H54 (cell line): ENCODE measurements around the gene CCSER1.

Experiments used
- DNase-seq: peaks from one replicate; pipeline ENCODE4 v3.0.0; 2011; ENCODE audit warnings: low spot score, mixed read lengths; ENCODE audit not compliant: insufficient read length
- FAIRE-seq: peaks from 3 replicates; lab custom pipeline; 2011; peaks lifted over from hg19 to GRCh38; lab: Jason Lieb, UNC
- POLR2A ChIP-seq: IDR thresholded peaks from 2 replicates; pipeline ENCODE4 v1.6.1; 2011; ENCODE audit warnings: low read depth, mild to moderate bottlenecking, low read length

The CCSER1 gene

DNA sequence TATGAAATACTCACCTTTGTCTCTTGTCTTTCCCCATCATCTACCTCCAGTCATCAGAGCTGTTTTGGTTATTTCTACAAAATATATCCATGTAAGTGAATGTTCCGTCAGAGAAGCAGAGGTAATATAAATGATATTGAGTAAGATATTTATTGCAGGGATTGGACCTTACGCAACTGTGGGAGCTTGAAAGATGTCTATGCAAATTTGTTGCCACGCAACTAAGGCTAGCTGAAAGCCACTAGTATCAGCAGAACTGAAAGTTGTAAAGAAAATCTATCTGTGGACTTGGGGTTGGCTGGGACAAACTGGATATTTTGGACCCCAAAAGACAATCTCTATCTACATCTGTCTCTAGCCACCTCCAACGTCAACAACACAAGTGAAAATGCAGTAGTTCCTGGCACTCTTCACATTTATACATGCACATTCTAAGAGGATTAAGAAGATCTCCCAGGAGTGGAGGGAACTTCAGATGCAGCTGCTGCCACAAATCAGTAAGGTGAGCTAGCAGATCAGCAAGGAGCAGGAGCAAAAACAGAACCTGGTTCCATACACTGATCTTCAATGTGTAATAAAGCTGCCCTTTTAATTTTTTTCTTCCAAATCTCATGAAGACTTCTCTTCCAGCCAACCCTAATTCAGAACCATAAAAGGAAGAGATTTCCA lies 8.5 kb upstream of the CCSER1 start:
- FAIRE-seq = no peak
- DNase-seq = no peak
- TF ChIP-seq POLR2A = no peak

DNA sequence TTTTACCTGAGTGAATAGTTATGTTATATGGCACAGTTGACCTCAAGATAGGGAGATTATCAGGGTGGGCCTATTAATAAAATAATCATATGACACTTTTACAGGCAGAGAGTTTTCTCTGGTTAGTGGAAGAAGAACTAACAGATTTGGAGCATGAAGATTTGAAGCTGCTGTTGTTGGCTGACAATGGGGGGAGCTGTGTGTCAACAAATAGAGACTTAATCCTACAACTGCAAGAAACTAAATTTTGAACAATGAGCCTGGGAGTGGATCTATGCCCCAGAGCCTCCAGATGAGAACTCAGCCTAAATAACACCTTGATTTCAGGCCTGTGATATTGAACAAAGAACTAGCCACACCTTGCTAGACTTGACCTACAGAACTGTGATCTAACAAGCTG lies 7.2 kb upstream of the CCSER1 start:
- DNase-seq = no peak
- no peak for FAIRE-seq
- no peak for TF ChIP-seq POLR2A

DNA sequence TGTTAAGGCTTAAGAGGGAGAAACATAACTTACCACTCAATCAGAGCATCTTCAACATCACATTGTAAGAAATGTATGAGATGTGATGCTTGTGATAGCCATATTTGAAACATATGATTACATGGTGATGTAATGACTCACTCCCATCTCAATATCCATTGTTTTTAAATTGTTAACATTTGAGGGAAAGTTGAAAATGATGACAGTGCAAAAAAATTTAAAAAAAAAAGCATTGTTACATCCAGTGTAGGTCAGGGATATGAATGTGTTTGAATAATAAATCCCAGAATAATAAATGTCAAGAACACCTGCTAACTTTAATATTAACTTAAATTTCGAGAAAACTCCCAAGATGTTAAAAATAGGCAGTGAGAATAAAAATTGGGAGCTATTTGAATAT lies 6.4 kb upstream of the CCSER1 start:
- TF ChIP-seq POLR2A = no peak
- no peak for DNase-seq
- no peak for FAIRE-seq

DNA sequence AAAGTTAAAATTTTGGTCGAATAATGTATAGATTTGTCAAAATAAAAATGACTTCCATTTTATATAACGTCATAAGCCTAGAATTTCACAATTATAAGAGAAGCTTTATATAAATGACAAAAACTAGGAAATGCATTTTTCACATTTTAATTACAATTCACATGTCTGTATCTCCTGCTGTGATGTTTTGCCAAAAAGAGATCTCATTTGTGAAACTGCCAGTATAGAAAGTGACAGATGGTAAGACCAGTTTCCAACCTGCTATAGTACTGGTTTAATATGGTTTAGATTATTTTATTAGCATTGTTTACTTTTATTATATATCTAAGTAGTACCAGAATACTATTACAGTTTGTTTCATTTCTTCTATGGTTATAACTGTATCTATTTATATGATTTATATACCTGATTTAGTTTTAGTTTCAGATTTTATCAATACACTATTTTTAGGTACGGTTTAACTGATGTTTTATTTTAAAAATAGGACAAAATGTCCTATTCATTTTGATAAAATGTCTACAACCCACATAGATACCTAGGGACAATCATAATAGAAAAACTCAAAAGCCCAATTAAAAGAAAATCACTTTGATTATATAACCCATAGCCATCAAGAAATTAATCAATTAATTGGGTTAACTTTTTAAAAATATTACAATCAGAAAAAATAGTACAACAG lies 5.4 kb upstream of the CCSER1 start:
- DNase-seq (no peak), FAIRE-seq (no peak)
- no peak for TF ChIP-seq POLR2A

DNA sequence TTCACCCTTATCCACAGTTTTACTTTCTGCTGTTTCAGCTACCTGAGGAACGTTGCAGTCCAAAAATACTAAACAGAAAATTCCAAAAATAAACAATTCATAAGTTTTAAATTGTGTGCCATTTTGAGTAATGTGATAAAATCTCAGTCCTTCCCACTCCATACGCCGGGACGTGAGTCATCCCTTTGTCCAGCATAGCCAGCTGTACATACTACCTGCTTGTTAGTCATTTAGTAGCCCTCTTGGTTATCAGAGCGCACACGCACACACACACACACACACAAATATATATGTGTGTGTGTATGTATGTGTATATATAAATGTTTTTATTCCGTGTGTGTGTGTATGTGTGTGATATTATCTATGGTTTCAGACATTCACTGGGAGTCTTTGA lies 4.8 kb upstream of the CCSER1 start:
- no peak for TF ChIP-seq POLR2A
- FAIRE-seq = no peak
- DNase-seq = no peak

DNA sequence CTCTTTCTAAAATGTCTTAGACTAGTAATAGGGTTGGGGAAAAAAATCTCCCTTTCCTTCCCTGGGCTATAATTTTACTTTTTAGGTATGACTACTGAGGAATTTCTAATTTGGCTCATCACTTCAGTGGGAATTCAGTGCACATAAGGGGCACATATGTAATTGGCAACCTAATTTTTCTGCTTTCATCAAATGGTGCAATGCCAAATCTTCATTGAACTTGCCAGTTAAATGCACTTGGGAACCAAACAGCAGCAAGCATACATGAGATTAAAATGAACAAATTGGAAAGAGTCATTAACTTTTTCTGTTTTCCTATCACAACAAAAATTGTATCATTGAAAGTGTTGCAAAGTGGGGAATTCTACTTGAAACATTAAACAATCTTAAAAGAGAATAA lies 2.9 kb upstream of the CCSER1 start:
- no peak for TF ChIP-seq POLR2A
- DNase-seq = no peak
- FAIRE-seq = no peak

DNA sequence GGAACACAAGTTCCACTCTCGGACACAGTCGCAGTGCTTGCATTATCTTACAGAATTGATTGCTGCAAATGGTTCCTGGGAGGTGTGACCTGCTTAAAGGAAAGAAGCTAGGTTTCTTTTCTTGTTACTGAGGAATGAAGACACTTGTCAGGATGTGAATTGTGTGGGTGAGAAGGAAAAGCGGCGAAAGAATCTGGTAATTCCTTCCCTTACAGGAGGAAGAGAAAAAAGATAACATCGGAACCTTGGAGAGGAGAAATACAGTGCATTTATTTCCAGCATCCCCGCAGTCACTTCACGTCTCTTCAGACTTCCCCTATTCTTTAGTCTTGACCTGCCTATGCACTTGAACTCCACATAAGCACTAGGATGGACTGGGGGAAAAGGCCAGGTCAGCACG lies 389 bp upstream of the CCSER1 start:
- FAIRE-seq (no peak), DNase-seq (no peak)
- TF ChIP-seq POLR2A = no peak

DNA sequence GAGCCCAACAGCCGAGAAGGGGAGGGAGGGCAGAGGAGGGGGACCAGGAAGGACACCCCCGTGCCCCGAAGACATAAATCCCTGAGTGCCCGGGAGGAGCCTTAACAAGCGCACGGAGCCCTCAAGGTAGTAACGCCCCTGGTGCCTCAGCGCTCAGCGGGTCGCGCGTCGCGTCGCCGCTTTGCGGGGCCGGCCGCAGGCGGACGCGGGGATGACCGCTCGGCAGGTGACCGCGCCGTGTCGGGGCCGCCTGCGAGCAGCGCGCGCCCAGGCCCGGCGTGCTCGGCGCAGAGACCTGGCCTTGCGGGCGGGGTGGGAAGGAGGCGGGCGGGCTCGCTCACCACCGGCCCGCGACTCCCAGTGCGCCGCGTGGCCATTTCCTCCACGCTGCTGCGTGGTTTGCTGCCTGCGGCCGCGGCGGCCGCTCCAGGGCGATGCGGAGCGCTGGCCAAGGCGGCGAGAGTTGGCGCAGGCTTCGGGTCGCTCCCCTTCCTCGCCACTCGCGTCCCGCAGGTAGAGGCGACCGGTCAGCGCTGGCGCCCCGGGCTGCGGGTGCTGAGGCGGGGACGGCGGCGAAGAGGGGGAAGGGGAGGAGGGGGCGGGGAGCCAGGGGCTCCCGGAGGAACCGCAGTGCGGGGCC lies 632 bp downstream of the CCSER1 start:
- DNase-seq = no peak
- no peak for FAIRE-seq
- TF ChIP-seq POLR2A = no peak

DNA sequence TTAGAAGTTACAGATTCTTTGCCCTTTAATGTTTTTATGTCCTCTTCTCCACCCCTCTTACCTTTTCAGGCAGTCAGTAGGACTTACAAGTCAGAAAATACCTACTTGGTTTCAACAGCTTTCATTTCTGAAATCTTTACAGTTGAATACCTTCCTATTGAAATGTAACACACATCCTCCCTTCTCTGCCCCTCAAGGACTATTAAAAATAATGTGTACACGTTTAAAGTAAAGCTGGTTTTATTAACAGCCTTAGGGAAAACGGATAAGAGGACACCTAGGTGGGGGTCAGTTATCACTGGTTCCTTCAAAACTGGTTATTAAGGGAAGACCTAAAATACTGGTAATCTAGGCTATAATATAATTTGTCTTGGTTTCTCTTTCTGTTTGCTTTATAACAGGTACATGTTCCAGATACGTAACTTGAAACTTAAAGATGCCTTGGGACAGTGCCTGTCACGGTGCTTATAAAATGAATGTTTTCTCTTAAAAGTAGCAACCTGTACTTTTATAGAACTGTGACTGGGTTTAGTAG lies 1.8 kb downstream of the CCSER1 start:
- FAIRE-seq = no peak
- no peak for DNase-seq
- TF ChIP-seq POLR2A = no peak

DNA sequence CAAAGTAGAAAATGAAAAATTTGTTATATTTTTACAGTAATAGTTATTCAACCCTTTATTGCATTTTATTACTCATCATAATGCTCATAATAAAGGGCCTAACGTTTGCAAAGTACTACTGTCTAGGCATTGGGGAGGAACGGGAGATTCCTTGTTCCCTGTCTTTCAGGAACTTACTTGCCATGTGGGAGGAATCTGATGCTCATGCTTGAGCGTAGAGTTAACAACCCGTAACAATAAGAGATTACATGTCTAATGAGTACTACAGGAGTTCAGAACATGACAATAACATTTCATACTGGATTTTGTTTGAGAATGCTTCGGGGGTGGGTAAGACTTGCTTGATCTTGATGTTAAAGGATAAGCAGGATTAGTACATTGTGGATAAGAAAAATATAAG lies 2.9 kb downstream of the CCSER1 start:
- DNase-seq = no peak
- no peak for TF ChIP-seq POLR2A
- no peak for FAIRE-seq

DNA sequence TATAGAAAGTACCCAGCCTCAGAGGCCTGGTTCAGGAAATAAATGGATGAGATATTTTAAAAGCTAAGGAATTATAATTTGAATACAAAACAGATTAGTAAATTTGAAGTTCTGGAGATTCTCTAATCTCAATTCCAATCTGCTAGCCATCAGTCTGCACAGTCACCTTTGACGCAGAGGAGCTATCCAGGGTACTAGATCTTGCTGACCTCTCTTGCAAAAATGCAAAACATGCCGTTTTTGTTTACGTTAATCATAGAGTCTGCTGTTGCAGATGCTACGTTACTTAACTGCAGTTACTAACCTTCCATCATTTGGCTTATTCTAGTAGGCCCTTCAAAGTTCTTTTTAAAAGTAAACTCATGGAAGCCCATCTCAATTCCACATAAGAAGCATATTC lies 10.4 kb downstream of the CCSER1 start:
- FAIRE-seq (no peak), DNase-seq (no peak)
- no peak for TF ChIP-seq POLR2A

DNA sequence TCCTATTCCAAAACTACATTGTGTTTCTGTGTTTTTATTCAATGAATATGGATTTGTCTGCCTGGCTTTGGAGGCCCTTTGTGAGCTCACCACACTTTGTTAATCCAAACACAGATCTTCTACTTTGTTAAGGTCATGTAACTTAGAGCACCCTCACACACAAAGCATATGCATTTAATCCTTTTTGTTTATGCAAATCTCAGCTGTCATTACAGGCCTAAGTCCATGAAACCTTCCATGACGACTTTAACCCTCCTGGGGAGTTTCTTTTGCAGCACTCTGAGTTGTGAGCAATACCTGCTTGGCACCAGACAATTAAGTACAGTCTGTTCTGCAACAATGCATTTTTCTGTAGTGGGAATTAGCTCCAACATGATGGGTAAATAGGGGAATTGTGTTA lies 14.9 kb downstream of the CCSER1 start:
- DNase-seq (no peak), FAIRE-seq (no peak)
- TF ChIP-seq POLR2A = no peak

DNA sequence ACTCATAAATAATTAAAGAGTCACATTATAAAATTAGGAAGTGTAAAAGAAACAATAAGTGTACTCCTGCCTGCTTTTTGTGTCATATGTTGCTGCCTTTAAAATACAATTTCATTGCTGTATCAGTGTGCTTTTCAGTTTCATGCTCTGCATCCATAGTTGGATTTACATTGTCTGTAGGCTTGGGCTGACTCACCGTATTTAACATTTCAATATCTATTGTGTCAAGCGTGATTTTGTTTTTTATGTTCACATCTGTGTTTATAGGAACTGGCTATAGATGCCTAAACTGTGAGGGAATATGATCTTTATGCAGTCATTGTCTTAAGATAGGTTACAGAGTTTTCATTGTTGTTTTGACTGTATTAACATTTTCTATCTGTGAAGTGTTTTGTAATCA lies 18.1 kb downstream of the CCSER1 start:
- no peak for TF ChIP-seq POLR2A
- FAIRE-seq (no peak), DNase-seq (no peak)

DNA sequence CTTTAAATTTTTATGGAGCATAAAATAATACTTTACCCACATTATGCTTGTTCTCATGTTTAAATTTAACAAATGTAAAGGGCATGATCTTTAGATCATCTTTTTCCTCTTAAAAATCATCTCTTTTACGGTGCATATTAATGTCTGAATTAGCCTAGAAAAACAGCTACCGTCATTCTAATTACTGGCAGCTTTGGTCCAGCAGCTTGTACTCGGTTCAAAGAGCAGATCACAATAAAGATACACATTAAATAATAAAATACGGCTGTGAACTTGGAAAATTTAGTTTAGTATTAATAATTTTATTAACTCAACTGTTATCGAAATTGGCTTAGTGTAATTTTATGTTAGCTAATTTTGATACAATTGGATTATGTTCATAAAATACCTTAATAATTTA lies 19.1 kb downstream of the CCSER1 start:
- no peak for DNase-seq
- FAIRE-seq = no peak
- TF ChIP-seq POLR2A = no peak
